Measurements from ENCODE around the gene C1QA.

Gene C1QA, protein sequence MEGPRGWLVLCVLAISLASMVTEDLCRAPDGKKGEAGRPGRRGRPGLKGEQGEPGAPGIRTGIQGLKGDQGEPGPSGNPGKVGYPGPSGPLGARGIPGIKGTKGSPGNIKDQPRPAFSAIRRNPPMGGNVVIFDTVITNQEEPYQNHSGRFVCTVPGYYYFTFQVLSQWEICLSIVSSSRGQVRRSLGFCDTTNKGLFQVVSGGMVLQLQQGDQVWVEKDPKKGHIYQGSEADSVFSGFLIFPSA

GRCh38 chr1:22636353-22636752 is at the start of gene C1QA:
TSS of gene C1QA (plus strand) at chr1:22636628. CDS start at chr1:22637617, 989 bp downstream.
- no peak within 1 kb of the TSS for H3K4me3 Mint-ChIP-seq
- H3K4me1 Mint-ChIP-seq (ENCODE audit: low read depth) = no peaks in the 10 kb centered on the region
- no peaks in the 10 kb centered on the region for H3K36me3 Mint-ChIP-seq
- H3K9me3 Mint-ChIP-seq (ENCODE audit: low read depth) = no peaks in the 10 kb centered on the region
- H3K27ac Mint-ChIP-seq = no peak within 1 kb of the TSS
- peaks cover 20% of the 10 kb centered on the region for H3K27me3 Mint-ChIP-seq

DNA sequence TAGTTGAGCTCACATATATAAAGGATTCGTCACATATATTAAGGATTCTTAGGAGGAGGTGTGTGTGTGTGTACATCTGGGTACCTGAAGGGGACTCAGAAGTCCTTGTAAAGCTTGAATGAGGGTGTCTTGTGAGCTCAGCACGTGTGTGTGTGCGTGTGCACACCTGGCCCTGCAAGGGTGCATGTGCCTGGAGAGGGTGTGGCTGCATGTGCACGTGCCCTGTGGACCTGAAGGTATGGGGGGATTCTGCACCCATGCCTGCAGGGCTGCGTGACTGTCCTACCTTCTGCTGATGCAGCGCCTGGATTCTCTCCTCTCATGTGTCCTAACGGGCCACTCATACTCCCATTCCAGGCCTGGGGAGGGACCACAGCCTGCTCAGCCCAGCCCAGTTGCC is 49.2 kb upstream of the C1QA start:
- H3K4me1 Mint-ChIP-seq (ENCODE audit: low read depth) = no peaks in the 10 kb centered on the region
- H3K27ac Mint-ChIP-seq = no peak overlapping the region
- no peaks in the 10 kb centered on the region for H3K27me3 Mint-ChIP-seq
- no peak overlapping the region for H3K4me3 Mint-ChIP-seq
- no peaks in the 10 kb centered on the region for H3K36me3 Mint-ChIP-seq
- no peaks in the 10 kb centered on the region for H3K9me3 Mint-ChIP-seq (ENCODE audit: low read depth)

- Mint-ChIP-seq H3K36me3 (no peaks in the 10 kb centered on the region), H3K9me3 (ENCODE audit: low read depth) (no peaks in the 10 kb centered on the region), H3K4me3 (no peak overlapping the region), H3K27me3 (no peaks in the 10 kb centered on the region), H3K27ac (no peak overlapping the region), H3K4me1 (ENCODE audit: low read depth) (no peaks in the 10 kb centered on the region)
Observed at GRCh38 chr1:22588899-22589422, 47.5 kb upstream of the C1QA start.

DNA sequence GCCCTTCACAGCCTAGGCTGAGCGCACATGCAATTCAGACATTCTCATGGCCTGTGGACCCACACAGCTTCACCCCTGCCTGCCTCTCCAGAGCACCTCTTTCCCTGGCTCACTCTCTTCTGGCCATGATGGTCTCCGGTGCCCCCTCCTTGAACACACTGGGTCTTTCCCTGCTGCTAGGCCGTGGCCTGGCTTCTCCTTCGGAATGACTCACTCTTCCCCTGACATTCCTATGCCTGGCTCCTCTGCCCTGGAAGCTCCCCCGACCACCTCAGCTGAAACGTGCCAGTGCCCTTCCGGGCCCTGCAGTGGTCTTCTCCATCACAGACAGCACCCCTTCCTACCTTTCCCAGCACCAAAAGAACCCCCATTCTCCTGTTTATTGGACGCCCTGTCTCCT is 44.9 kb upstream of the C1QA start:
- Mint-ChIP-seq H3K4me1 (ENCODE audit: low read depth) (no peaks in the 10 kb centered on the region), H3K36me3 (no peaks in the 10 kb centered on the region), H3K27ac (no peak overlapping the region), H3K4me3 (no peak overlapping the region), H3K9me3 (ENCODE audit: low read depth) (no peaks in the 10 kb centered on the region), H3K27me3 (no peaks in the 10 kb centered on the region)

DNA sequence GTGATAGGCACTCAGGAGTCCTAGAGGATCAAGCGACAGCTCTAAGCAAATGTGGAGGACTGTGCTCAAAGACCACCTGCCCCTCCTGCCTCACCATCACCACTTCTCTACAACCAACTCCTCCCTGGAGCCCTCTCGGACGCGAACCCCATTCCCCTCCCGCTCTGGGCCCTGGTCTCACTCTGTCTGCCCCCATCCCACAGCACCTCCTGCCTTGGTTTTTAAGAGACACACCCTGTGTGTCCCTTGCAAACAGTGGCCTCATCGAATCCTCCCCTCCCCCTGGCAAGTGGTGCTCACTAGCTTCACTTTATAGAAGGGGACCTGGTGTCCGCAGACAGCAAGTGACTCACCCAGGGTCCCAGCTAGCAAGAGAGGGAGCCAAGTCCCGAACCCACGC is 44.4 kb upstream of the C1QA start:
- Mint-ChIP-seq H3K4me1 (ENCODE audit: low read depth) (no peaks in the 10 kb centered on the region), H3K9me3 (ENCODE audit: low read depth) (no peaks in the 10 kb centered on the region), H3K4me3 (no peak overlapping the region), H3K36me3 (no peaks in the 10 kb centered on the region), H3K27ac (no peak overlapping the region), H3K27me3 (no peaks in the 10 kb centered on the region)

DNA sequence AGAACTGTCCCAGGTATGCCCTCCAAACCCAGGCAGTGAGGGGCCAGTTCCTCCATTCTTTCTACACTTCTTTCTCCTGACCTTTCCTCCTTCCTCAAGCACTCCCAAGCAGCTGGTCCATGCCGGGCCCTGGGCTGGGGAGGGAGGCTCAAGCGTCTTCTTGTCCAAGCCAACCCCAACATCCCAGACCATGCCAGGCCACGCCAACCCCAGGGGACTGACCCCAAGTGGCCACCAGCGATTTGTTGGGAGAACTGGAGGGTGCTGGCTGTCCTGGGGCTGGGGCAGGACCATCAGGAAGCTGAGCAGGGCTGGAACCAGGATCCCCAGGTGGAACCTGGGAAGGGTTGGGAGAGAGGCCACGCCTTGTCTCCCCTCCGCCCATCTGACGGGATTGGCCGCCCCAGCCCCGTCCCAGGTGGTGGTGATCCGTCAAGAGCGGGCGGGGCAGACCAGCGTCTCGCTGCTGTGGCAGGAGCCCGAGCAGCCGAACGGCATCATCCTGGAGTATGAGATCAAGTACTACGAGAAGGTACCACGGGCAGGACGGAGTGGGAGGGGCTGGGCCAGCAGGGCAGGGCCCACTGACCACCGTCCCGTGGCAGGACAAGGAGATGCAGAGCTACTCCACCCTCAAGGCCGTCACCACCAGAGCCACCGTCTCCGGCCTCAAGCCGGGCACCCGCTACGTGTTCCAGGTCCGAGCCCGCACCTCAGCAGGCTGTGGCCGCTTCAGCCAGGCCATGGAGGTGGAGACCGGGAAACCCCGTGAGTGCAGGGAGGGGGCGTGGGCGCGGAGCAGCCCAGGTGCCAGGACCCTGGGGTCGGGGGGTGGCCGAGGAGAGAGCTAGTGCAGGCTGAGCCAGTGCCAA is 43.3 kb upstream of the C1QA start:
- Mint-ChIP-seq H3K4me3 (no peak overlapping the region), H3K9me3 (ENCODE audit: low read depth) (no peaks in the 10 kb centered on the region), H3K36me3 (no peaks in the 10 kb centered on the region), H3K27ac (no peak overlapping the region), H3K4me1 (ENCODE audit: low read depth) (no peaks in the 10 kb centered on the region), H3K27me3 (no peaks in the 10 kb centered on the region)

DNA sequence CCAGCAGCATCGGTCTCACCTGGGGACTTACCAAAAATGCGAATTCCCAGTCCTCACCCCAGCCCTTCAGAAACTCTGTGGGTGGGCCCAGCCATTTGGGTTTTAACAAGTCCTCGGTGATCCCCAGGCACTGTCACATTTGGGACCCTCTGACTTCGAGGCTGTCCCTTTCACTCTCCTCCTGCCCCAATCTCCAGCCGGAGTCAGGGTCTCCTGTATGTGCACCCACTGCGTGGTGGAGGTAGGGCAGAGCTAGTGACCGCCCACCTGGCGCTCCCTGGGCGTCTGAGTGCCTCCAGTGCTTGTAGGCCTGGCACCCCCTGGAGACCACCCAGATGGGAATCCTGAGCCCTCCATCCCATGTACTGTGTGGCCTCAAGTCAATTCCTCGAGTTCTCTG is 42.0 kb upstream of the C1QA start:
- Mint-ChIP-seq H3K27ac (no peak overlapping the region), H3K4me3 (no peak overlapping the region), H3K9me3 (ENCODE audit: low read depth) (no peaks in the 10 kb centered on the region), H3K36me3 (no peaks in the 10 kb centered on the region), H3K27me3 (no peaks in the 10 kb centered on the region), H3K4me1 (ENCODE audit: low read depth) (no peaks in the 10 kb centered on the region)

DNA sequence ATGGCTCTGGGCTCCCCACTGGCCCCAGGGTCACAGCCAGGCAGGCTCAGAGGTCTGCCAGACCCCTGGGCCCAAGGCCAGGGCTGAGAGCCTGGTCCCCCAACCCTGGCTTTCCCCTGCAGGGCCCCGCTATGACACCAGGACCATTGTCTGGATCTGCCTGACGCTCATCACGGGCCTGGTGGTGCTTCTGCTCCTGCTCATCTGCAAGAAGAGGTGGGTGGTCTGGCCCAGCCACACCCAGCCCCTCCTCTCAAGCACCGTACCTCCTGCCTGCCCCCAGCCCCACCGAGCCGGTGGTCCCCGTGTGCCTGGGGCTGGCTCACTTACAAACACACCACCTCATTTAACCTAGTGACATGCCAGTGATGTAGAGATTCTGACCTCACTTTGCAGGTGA is 41.3 kb upstream of the C1QA start:
- H3K27me3 Mint-ChIP-seq = no peaks in the 10 kb centered on the region
- H3K27ac Mint-ChIP-seq = no peak overlapping the region
- H3K4me3 Mint-ChIP-seq = no peak overlapping the region
- H3K36me3 Mint-ChIP-seq = no peaks in the 10 kb centered on the region
- H3K4me1 Mint-ChIP-seq (ENCODE audit: low read depth) = no peaks in the 10 kb centered on the region
- H3K9me3 Mint-ChIP-seq (ENCODE audit: low read depth) = no peaks in the 10 kb centered on the region

GRCh38 chr1:22597301-22597965 is 39.0 kb upstream of the C1QA start:
- H3K4me3 Mint-ChIP-seq = no peak overlapping the region
- peaks cover 2% of the 10 kb centered on the region for H3K27me3 Mint-ChIP-seq
- H3K27ac Mint-ChIP-seq = no peak overlapping the region
- no peaks in the 10 kb centered on the region for H3K9me3 Mint-ChIP-seq (ENCODE audit: low read depth)
- no peaks in the 10 kb centered on the region for H3K36me3 Mint-ChIP-seq
- H3K4me1 Mint-ChIP-seq (ENCODE audit: low read depth) = no peaks in the 10 kb centered on the region

- H3K9me3 Mint-ChIP-seq (ENCODE audit: low read depth) = no peaks in the 10 kb centered on the region
- H3K27me3 Mint-ChIP-seq = peaks cover 2% of the 10 kb centered on the region
- no peaks in the 10 kb centered on the region for H3K4me1 Mint-ChIP-seq (ENCODE audit: low read depth)
- H3K27ac Mint-ChIP-seq = no peak overlapping the region
- no peaks in the 10 kb centered on the region for H3K36me3 Mint-ChIP-seq
- no peak overlapping the region for H3K4me3 Mint-ChIP-seq
Observed at GRCh38 chr1:22597996-22598395, 38.4 kb upstream of the C1QA start.

GRCh38 chr1:22598736-22599135 is 37.7 kb upstream of the C1QA start:
- no peaks in the 10 kb centered on the region for H3K4me1 Mint-ChIP-seq (ENCODE audit: low read depth)
- H3K4me3 Mint-ChIP-seq = no peak overlapping the region
- no peak overlapping the region for H3K27ac Mint-ChIP-seq
- H3K27me3 Mint-ChIP-seq = peaks cover 5% of the 10 kb centered on the region
- no peaks in the 10 kb centered on the region for H3K36me3 Mint-ChIP-seq
- H3K9me3 Mint-ChIP-seq (ENCODE audit: low read depth) = no peaks in the 10 kb centered on the region

GRCh38 chr1:22600071-22600816 is 36.2 kb upstream of the C1QA start:
- no peaks in the 10 kb centered on the region for H3K36me3 Mint-ChIP-seq
- no peak overlapping the region for H3K4me3 Mint-ChIP-seq
- no peaks in the 10 kb centered on the region for H3K9me3 Mint-ChIP-seq (ENCODE audit: low read depth)
- peaks cover 8% of the 10 kb centered on the region for H3K27me3 Mint-ChIP-seq
- H3K27ac Mint-ChIP-seq = no peak overlapping the region
- H3K4me1 Mint-ChIP-seq (ENCODE audit: low read depth) = no peaks in the 10 kb centered on the region

DNA sequence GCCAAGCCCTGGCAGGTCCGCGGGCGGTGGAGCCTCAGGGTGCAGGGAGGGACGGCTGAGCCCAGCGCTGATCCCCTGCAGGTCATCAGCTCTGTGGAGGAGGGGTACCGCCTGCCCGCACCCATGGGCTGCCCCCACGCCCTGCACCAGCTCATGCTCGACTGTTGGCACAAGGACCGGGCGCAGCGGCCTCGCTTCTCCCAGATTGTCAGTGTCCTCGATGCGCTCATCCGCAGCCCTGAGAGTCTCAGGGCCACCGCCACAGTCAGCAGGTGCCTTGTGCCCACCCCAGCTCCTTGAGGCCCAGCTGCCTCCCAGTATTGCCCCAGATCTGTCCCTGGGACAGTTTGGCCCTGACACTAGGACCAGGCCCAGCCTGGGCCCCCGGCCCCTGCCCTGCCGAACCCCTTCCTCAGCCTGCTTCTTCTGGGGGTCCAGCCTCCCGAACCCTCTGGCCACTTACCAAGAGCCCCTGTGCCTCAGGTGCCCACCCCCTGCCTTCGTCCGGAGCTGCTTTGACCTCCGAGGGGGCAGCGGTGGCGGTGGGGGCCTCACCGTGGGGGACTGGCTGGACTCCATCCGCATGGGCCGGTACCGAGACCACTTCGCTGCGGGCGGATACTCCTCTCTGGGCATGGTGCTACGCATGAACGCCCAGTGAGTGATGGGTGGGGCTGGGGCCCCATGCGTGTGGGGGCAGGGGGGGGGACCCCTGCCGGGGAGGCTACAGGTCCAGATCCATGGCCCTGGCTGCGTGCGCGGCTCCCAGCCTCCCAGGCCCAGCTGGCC is 35.4 kb upstream of the C1QA start:
- H3K36me3 Mint-ChIP-seq = no peaks in the 10 kb centered on the region
- H3K4me3 Mint-ChIP-seq = no peak overlapping the region
- H3K4me1 Mint-ChIP-seq (ENCODE audit: low read depth) = no peaks in the 10 kb centered on the region
- no peak overlapping the region for H3K27ac Mint-ChIP-seq
- H3K9me3 Mint-ChIP-seq (ENCODE audit: low read depth) = no peaks in the 10 kb centered on the region
- H3K27me3 Mint-ChIP-seq = peaks cover 9% of the 10 kb centered on the region

DNA sequence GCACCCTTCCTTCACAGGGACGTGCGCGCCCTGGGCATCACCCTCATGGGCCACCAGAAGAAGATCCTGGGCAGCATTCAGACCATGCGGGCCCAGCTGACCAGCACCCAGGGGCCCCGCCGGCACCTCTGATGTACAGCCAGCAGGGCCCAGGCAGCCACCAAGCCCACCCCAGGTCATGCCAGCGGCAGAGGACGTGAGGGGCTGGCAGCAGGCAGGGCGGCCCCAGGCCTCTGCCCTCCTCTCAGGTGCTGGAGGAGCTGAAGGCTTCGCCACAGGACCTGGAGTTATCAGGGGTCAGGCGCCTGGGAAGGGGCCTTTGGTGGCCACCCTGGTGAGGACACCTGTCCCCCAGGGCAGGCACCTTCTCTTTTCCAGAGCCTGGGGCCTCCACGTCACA is 34.8 kb upstream of the C1QA start:
- Mint-ChIP-seq H3K27me3 (peaks cover 14% of the 10 kb centered on the region), H3K9me3 (ENCODE audit: low read depth) (no peaks in the 10 kb centered on the region), H3K36me3 (no peaks in the 10 kb centered on the region), H3K4me3 (no peak overlapping the region), H3K4me1 (ENCODE audit: low read depth) (no peaks in the 10 kb centered on the region), H3K27ac (no peak overlapping the region)

Data from activated naive CD8-positive, alpha-beta T cell (primary cell).